H1 (cell line): ENCODE measurements around the gene VPS13C.

Experiments
- CHD7 ChIP-seq: fragments of 300-600 bp; sonication (generic); IDR thresholded peaks from 2 replicates; pipeline ENCODE4 v1.7.1; 2012; ENCODE audit warnings: low read length, moderate library complexity, mild to moderate bottlenecking, inconsistent platforms; ENCODE audit not compliant: insufficient replicate concordance
- CTCF ChIP-seq, 3 experiments: IDR thresholded peaks; 1 replicate in 2 of 3; 2 replicates in 1 of 3; pipeline versions ENCODE4 v1.5.1 to v1.6.1; 2011; ENCODE audit warnings: low read length in 3 of 3, mild to moderate bottlenecking in 3 of 3, inconsistent platforms in 2 of 3, low read depth in 1 of 3, moderate library complexity in 1 of 3; ENCODE audit not compliant: insufficient read depth in 1 of 3; ENCODE audit errors: control extremely low read depth in 1 of 3
- EP300 ChIP-seq, 2 experiments: IDR thresholded peaks; 1 replicate in 1 of 2; 2 replicates in 1 of 2; pipeline ENCODE4 v1.6.1; 2011 to 2012; ENCODE audit warnings: low read depth in 2 of 2, low read length in 2 of 2, mild to moderate bottlenecking in 2 of 2, borderline replicate concordance in 1 of 2, inconsistent platforms in 1 of 2, moderate library complexity in 1 of 2
- EZH2 ChIP-seq: fragments of 200-600 bp; sonication (generic); IDR thresholded peaks from 2 replicates; pipeline ENCODE4 v1.7.1; 2012; ENCODE audit warnings: low read depth, mild to moderate bottlenecking, moderate library complexity, low read length, inconsistent platforms; ENCODE audit not compliant: severe bottlenecking
- HDAC2 ChIP-seq, 2 experiments: fragments of 300-600 bp in 1 of 2; sonication (generic) in 1 of 2; IDR thresholded peaks; 2 replicates each; pipeline ENCODE4 v1.6.1; 2011 to 2012; ENCODE audit warnings: low read depth in 2 of 2, low read length in 2 of 2, mild to moderate bottlenecking in 2 of 2, moderate library complexity in 2 of 2, borderline replicate concordance in 1 of 2, inconsistent platforms in 1 of 2
- JUN ChIP-seq: IDR thresholded peaks from 2 replicates; pipeline ENCODE4 v1.6.1; 2011; ENCODE audit warnings: low read depth, mild to moderate bottlenecking, improper control_type of control experiment, low read length
- MAX ChIP-seq: IDR thresholded peaks from 2 replicates; pipeline ENCODE4 v1.6.1; 2012; ENCODE audit warnings: inconsistent platforms
- POLR2A ChIP-seq, 2 experiments: IDR thresholded peaks; 1 replicate in 1 of 2; 2 replicates in 1 of 2; pipeline ENCODE4 v1.6.1; 2011; ENCODE audit warnings: low read depth in 2 of 2, low read length in 2 of 2, mild to moderate bottlenecking in 2 of 2; ENCODE audit errors: control extremely low read depth in 1 of 2
- RAD21 ChIP-seq, 2 experiments: IDR thresholded peaks in 1 of 2; conservative IDR thresholded peaks in 1 of 2; 2 replicates each; pipeline ENCODE4 v1.6.1; 2011; ENCODE audit warnings: low read depth in 2 of 2, low read length in 2 of 2, improper control_type of control experiment in 1 of 2, inconsistent platforms in 1 of 2, mild to moderate bottlenecking in 1 of 2, moderate library complexity in 1 of 2
- SAP30 ChIP-seq: fragments of 300-600 bp; sonication (generic); IDR thresholded peaks from 2 replicates; pipeline ENCODE4 v1.7.1; 2012; ENCODE audit warnings: low read length, moderate library complexity, mild to moderate bottlenecking, inconsistent platforms; ENCODE audit not compliant: insufficient read depth, insufficient replicate concordance
- TEAD4 ChIP-seq: IDR thresholded peaks from 2 replicates; pipeline ENCODE4 v1.6.1; 2012; ENCODE audit warnings: low read depth, low read length, inconsistent platforms, mixed read lengths

- TF ChIP-seq CTCF (IDR thresholded peaks at IDR 0.05; ENCODE audit: control extremely low read depth in 1 of 3, insufficient read depth in 1 of 3, low read depth in 1 of 3, low read length in 3 of 3) (no peak), CHD7 (no peak), EP300 (IDR thresholded peaks at IDR 0.05; ENCODE audit: borderline replicate concordance in 1 of 2, low read depth in 2 of 2, low read length in 2 of 2) (no peak), HDAC2 (IDR thresholded peaks at IDR 0.05; ENCODE audit: borderline replicate concordance in 1 of 2, low read depth in 2 of 2, low read length in 2 of 2) (no peak), POLR2A (IDR thresholded peaks at IDR 0.05; ENCODE audit: control extremely low read depth in 1 of 2, low read depth in 2 of 2, low read length in 2 of 2) (no peak), MAX (no peak), RAD21 (IDR thresholded peaks at IDR 0.05 in 1 of 2, conservative IDR thresholded peaks at IDR 0.05 in 1 of 2; ENCODE audit: low read depth in 2 of 2, low read length in 2 of 2) (no peak), SAP30 (no peak), EZH2 (no peak), TEAD4 (no peak), JUN (no peak)
These were observed 180.2 kb downstream of the VPS13C start for GRCh38 chr15:61880084-61880483.
